HG03159 (cell line): ENCODE results near the gene TBX1.

Experiments used
- ATAC-seq: cut with Tn5 transposase; IDR thresholded peaks from one replicate; pipeline ENCODE4 v1.9.1; 2021; ENCODE audit warnings: mild to moderate bottlenecking, moderate library complexity; ENCODE audit not compliant: unreplicated experiment

The TBX1 gene

DNA sequence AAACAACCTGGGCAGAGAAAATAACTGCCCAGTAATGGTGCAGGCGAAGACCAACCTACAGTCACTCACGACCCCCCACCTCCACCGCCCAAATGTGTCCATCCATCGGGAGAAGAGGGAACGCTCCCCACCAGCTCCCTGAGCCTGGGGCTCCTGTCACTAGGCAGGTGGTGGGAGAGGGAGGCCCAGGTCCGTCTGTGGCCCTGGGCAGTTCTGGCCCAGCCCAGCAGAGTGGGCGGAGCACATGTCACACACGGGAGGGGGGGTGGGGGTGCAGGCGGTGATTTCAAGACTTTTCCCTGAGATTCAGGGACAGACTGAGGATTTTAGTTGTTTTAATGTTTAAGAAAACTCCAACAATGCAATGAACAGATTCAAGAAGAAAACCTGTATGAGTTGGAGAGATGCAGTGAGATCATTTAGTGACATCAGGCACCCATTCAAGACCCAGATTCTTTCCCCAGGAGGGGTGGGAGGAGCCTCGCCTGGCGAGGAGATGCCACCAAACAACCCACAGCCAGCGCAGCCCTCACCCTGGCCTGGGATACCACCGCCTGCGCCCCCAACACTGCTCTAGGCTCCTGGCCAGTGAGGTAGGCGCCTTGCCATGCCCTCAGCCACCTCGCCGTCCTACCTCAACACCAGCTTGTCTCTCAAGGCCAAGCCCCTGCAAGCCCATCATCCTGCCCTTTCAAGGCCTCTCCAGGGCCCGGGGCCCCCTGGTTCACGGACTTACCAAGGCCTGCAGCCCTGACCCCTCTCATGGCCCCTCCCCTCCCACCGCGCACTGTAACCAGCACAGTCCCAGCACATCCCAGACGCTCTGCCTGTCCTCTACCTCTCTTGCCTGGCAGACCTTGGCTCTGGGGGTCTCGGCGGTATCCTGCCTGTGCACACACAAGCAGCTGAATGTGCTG lies 36.8 kb downstream of the TBX1 start:
- ATAC-seq = no peak

- no peak for ATAC-seq
These were observed 37.6 kb downstream of the TBX1 start for GRCh38 chr22:19798003-19798665.

DNA sequence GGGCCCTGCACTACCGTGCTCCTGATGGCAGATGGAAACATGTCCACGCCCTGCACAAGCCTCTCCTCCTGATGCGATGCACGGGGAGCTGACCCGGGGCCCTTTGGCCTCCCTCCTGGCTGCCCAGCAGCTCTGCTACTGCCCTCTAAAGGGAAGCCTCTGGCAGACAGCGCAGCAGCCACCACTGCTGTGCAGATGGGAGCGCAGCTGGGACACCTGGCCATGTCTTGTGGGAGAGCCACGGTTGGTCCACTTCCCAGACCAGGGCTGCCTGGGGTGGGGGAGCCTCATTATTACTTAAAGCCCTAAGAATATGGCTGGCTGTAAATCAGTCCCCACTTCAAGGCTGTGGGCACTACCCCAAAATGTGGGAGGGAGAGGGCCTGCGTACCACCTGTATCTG lies 38.3 kb downstream of the TBX1 start:
- no peak for ATAC-seq

GRCh38 chr22:19799322-19800190 lies 39.0 kb downstream of the TBX1 start:
- ATAC-seq = no peak

DNA sequence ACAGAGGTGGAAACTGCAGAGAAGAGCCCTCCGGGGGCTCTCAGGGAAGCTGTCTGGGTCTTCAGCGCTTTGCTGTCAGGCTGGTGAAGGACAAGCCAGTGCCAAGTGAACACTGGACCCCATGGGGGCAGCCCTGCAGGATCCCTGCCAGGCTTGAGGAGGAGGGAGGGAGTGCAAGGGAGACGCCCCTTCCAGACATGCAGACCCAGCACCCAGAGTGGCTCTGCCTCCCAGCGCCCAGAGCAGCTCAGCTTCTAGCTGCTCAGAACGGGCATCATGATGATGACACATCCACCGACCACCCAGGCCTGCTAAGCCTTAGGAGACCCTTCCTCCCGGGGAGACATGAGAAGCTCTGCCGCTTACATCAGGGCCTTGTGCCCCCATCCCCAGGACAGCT lies 39.7 kb downstream of the TBX1 start:
- no peak for ATAC-seq

- ATAC-seq = no peak
These were observed 40.2 kb downstream of the TBX1 start for GRCh38 chr22:19800761-19801244.

DNA sequence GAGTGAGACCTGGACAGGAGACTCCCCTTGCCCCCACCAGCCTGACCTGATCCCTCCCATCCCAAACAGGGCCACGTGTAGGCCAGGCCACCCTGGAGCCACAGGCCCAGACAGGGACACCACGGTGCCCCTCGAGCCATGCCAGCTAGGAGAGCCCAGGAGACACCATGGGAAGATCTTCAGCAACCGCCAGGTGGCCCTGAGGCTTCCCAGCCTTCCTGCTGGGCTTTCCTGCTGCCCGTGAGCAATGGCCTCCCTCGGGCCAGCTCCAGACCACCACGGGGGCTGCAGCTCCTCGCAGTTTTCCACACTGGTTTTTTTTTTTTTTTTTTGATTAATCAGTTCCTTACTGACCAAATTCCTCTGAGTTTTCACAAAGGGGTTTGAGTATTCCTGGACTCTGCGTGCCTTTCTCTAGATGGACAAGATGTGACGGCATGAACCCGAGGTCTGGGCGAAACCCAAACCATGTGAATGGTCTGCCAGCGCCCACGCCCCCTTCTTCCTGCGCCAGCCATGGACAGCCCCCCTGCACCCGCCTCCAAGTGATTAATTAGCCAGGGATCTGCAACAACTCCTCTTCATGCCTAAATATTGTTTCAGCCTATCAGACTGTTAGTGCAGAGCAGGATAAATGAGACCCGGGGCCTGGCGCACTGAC lies 40.9 kb downstream of the TBX1 start:
- no peak for ATAC-seq

DNA sequence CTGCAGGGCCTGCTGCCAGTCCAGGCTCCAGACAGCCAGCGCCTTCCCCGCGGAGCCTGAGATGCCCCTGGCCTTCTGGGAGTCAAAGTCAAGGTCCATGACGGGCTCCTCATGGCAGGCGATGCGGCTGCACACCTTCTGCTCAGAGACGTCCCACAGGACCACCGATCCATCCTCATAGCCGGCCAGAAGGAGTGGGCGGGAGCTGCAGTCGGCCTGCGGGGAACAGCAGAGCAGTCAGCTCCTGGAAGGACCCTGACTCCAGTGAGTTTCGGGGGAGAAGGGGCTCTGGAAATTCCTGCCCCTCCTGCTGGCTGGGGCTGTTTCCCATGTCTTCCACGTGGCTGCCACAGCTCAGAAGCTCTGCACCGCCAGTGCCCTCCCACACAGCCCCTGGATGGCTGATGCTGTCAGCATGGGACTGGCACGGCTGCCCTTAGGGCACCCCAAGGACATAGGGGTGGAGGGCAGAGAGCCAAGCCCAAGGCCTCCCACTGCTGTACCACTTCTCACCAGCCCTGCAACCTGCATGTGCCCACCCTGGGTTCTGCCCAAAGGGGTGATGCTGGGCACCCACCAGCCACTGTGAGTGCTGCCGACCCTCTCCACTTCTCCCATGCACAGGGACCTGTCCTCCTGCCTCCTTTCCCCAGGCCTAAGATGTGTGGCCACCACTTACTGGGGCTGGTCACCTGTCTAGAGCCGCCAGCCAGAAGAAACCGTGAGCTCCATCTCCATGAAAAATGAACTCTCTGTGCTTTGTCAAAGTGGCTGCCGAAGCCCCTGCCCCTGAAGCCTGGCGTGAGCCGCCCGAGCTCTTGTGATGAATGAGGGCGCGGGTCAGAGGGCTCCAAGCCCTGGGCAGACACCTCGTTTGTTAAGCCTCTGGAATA lies 41.7 kb downstream of the TBX1 start:
- ATAC-seq = no peak

- ATAC-seq = no peak
These were observed 42.5 kb downstream of the TBX1 start for GRCh38 chr22:19802894-19803735.

DNA sequence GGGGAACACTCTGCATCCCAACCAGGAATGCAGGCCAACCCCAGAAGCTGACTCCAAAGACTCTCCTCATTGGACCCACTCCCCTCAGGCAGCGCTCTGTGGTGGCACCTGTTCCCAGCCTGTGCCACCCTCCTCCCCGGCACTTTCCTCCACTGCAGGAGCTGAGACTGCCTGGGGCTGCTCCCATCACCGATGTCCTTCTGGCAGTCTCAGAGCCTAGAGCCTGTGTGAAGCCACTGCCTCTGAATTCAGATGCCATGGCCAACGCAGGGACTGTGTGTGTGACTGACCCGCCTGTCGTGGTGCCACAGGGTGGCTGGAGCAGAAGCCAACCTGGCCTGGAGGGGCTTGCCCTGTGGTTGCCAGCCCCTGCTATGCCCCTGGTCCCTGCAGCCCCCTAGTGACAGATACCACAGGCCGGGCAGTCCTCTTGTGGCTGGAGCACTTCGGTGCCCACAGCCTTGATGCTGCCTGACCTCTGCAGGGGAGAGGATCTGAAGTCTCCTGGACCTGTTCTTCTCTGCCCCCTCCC lies 43.2 kb downstream of the TBX1 start:
- ATAC-seq = no peak

GRCh38 chr22:19805821-19806212 lies 45.2 kb downstream of the TBX1 start:
- ATAC-seq = no peak

DNA sequence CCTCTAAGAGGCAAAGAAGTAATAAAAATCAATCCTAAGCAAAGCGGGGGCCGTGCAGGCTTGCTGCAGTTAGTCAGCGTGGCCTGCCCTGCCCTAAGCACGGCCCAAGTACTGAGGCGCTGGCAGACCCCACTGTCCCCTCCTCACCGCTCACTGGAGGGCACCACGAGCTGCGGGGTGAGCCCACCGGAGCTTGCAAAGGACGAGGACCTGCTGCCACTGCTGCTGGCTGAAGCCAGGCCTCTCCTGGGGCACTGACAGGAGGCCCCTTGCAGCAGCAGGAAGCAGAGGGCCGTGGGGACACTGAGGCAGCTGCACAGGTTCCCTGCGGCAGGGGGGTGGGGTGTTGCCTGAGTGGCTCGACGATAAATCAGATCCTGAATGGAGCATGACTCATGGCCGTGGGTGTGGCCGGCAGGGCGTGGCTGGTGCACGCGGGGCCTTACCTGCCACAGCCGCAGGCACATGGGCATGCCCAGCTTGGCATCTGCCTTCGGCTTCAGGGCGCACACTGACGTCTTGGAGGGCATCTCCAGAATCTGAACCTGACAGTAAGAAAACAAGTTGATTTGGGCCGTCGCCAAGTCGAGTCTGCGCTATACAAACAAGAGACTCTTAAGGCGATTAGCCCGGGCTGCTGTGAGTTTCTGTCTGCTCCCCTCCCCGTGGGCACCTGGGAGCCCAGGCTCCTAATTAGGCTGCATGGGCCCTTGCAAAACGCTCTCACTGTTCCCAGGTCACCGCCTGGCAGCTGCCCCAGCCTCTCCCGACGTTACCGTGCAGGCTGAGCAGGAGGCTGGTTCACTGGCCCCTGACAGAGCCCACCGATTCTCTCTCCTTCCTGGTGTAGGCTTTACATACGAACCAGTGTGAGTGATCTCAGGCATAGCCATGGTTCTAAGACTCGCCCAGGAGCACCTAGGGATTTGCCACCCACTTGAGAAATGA lies 45.9 kb downstream of the TBX1 start:
- no peak for ATAC-seq

DNA sequence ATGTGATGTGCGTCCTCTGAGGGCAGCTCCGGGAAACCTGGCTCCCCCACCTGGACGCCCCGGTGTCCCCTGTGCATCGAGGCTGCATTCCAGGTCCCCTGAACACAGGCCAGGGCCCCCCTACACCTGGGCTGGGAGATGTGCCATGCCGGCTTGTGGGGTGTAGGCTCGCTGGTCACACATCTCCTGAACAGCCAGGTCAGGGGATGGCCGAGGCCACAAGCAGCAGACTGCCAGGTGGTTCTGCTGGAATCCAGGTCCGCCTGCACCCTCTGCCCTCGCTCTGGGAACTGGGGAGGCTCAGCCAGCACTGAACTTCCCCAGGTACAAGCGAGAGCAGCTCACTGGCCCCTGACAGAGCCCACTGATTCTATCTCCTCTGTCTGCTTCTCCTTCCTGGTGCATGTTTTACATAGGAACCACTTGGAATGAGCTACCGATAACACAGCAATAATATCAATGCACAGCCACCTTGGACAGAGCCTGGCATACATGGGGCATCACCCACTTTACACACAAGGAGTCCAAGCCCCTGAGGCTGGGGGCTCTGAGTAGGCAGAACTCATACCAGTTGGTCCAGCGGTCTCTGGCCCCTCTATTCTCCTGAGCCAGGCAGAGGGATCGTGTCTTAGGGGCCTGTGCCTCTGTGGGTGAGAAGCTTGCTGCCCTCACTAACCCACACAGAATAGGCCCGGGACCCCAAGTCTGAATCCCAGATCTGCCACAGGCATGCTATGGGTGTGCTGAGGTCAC lies 46.8 kb downstream of the TBX1 start:
- no peak for ATAC-seq

- no peak for ATAC-seq
These were observed 47.6 kb downstream of the TBX1 start for GRCh38 chr22:19807914-19808872.

DNA sequence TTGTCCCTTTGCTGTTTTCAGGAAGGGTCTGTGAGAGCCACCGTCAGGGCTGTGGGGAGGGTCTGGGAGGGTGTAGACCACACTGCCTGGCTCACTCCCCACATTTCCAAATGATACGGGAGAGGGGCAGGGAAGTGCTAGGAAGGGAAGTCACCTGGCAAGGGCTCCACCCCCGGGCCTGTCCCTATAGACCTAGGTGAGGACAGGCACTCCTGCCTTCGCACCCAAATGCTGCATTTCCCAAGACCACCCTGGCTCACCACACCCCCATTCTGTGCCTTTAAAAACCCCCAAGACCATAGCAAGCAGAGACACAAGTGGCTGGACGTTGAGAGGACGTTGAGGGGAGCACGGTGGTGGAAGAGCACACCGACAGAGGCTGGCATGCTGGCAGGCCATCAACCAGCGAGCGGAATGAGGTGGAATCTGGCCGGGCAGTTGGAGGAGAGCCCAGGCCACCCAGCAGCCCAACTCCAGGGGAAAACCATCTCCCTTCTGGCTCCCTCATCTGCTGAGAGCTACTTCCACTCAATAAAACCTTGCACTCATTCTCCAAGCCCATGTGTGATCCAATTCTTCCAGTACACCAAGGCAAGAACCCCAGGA lies 48.4 kb downstream of the TBX1 start:
- no peak for ATAC-seq
